Liver (tissue), 9 donors: ENCODE measurements around the gene ZER1. TPM values are rescaled to one million over a fixed set of nuclear protein-coding genes. Genes with fewer than 3 reads are reported as not detected.
A peak's percentile ranks its signal among the peaks of the same experiment; 100 is the strongest.

Source experiments
- DNase-seq: peaks from one replicate; pipeline ENCODE4 v3.0.0-alpha.2; 2017; ENCODE audit warnings: low spot score
- H3K27ac ChIP-seq, 2 donors: one replicate each; pipeline ENCODE4 v1.7.0; 2013; ENCODE audit warnings: inconsistent platforms in 2 of 2, low read length in 2 of 2, control low read depth in 1 of 2, low read depth in 1 of 2, mild to moderate bottlenecking in 1 of 2
- H3K27me3 ChIP-seq, 4 donors: one replicate each; pipeline versions ENCODE4 v1.6.1 to v1.7.0; 2013; ENCODE audit warnings: low read length in 3 of 4, inconsistent platforms in 1 of 4, mild to moderate bottlenecking in 1 of 4, moderate library complexity in 1 of 4; ENCODE audit not compliant: control insufficient read depth in 4 of 4, insufficient read depth in 4 of 4
- H3K36me3 ChIP-seq, 4 donors: one replicate each; pipeline versions ENCODE4 v1.6.1 to v1.7.0; 2013; ENCODE audit warnings: low read length in 3 of 4, mild to moderate bottlenecking in 3 of 4, low read depth in 1 of 4, moderate library complexity in 1 of 4; ENCODE audit not compliant: control insufficient read depth in 4 of 4, insufficient read depth in 3 of 4
- H3K4me1 ChIP-seq, 4 donors: one replicate each; pipeline versions ENCODE4 v1.6.1 to v1.7.0; 2013; ENCODE audit warnings: low read length in 3 of 4, mild to moderate bottlenecking in 3 of 4, moderate library complexity in 1 of 4; ENCODE audit not compliant: control insufficient read depth in 4 of 4, insufficient read depth in 4 of 4
- H3K4me3 ChIP-seq, 3 donors: one replicate each; pipeline versions ENCODE4 v1.6.1 to v1.7.0; 2013; ENCODE audit warnings: low read length in 3 of 3, control low read depth in 1 of 3, low read depth in 1 of 3, mild to moderate bottlenecking in 1 of 3
- H3K9ac ChIP-seq, 2 donors: one replicate each; pipeline ENCODE4 v1.7.0; 2013; ENCODE audit warnings: low read length in 2 of 2, mild to moderate bottlenecking in 2 of 2, moderate library complexity in 2 of 2, control low read depth in 1 of 2, low read depth in 1 of 2
- H3K9me3 ChIP-seq, 4 donors: one replicate each; pipeline versions ENCODE4 v1.6.1 to v1.7.0; 2013; ENCODE audit warnings: low read length in 3 of 4; ENCODE audit not compliant: control insufficient read depth in 4 of 4
- EGR1 ChIP-seq, 2 donors: IDR thresholded peaks; 2 replicates each; pipeline ENCODE4 v1.6.1; 2016 to 2018; ENCODE audit warnings: antibody characterized with exemption in 2 of 2, low read depth in 2 of 2
- GABPA ChIP-seq, 2 donors: IDR thresholded peaks in 1 of 2; conservative IDR thresholded peaks in 1 of 2; 2 replicates each; pipeline ENCODE4 v1.6.1; 2016; ENCODE audit warnings: antibody characterized with exemption in 2 of 2, mild to moderate bottlenecking in 1 of 2, moderate library complexity in 1 of 2
- HNF4A ChIP-seq, 2 donors: conservative IDR thresholded peaks; 2 replicates each; pipeline ENCODE4 v1.6.1; 2016; ENCODE audit warnings: antibody characterized with exemption in 2 of 2, mild to moderate bottlenecking in 2 of 2
- HNF4G ChIP-seq: IDR thresholded peaks from 2 replicates; pipeline ENCODE4 v1.6.1; 2016; ENCODE audit warnings: antibody characterized with exemption
- JUND ChIP-seq, 2 donors: IDR thresholded peaks; 2 replicates each; pipeline ENCODE4 v1.6.1; 2016; ENCODE audit warnings: antibody characterized with exemption in 2 of 2
- RAD21 ChIP-seq, 2 donors: IDR thresholded peaks; 2 replicates each; pipeline ENCODE4 v1.6.1; 2016; ENCODE audit warnings: antibody characterized with exemption in 2 of 2, mild to moderate bottlenecking in 2 of 2
- RXRA ChIP-seq, 2 donors: IDR thresholded peaks; 2 replicates each; pipeline ENCODE4 v1.6.1; 2017 to 2018; ENCODE audit warnings: antibody characterized with exemption in 2 of 2, mild to moderate bottlenecking in 1 of 2
- SP1 ChIP-seq: IDR thresholded peaks from 2 replicates; pipeline ENCODE4 v1.6.1; 2018; ENCODE audit warnings: antibody characterized with exemption, mild to moderate bottlenecking
- TAF1 ChIP-seq: conservative IDR thresholded peaks from 2 replicates; pipeline ENCODE4 v1.6.1; 2016; ENCODE audit warnings: antibody characterized with exemption, mild to moderate bottlenecking
- YY1 ChIP-seq: IDR thresholded peaks from 2 replicates; pipeline ENCODE4 v1.6.1; 2016; ENCODE audit warnings: antibody characterized with exemption, mild to moderate bottlenecking
- WGBS: extraction: QIAGEN DNeasy Blood & Tissue Kit; methylation state at CpG from one replicate; pipeline ENCODE4 v1.1.7; 2013; 5-methylcytosine and 5-hydroxymethylcytosine counted together
- polyA plus RNA-seq, 2 donors: library from polyadenylated mRNA; stranded (reverse) in 1 of 2; unstranded in 1 of 2; fragments of 200-250 nt in 1 of 2; fragments of >200 nt in 1 of 2; fragmentation: Nextera tagmentation in 1 of 2; extraction: Ambion mirVana in 1 of 2; gene quantifications; one replicate each; pipeline versions ENCODE4 v1.2.1 to v1.2.3, GENCODE V29; 2013 to 2015
- total RNA-seq, 2 donors: library from RNA; depleted of rRNA; stranded (reverse); fragments of >200 nt; gene quantifications; one replicate each; pipeline ENCODE4 v1.2.3, GENCODE V29; 2014
- TF ChIP-seq, protein P1 (sequence below): IDR thresholded peaks from 2 replicates; pipeline ENCODE4 v1.6.1; 2016; ENCODE audit warnings: antibody characterized with exemption
- TF ChIP-seq, protein P2 (sequence below): IDR thresholded peaks from 2 replicates; pipeline ENCODE4 v1.6.1; 2016; ENCODE audit warnings: antibody characterized with exemption, mild to moderate bottlenecking
- TF ChIP-seq, protein P3 (sequence below): fragments of 150-350 bp; IDR thresholded peaks from 2 replicates; pipeline ENCODE4 v1.5.1; 2017; ENCODE audit warnings: improper control_type of control experiment, low read depth, low read length; ENCODE audit not compliant: missing input control
- TF ChIP-seq, protein P4 (sequence below): IDR thresholded peaks from 2 replicates; pipeline ENCODE4 v1.6.1; 2016; ENCODE audit warnings: antibody characterized with exemption
- TF ChIP-seq, protein P5 (sequence below): IDR thresholded peaks from 2 replicates; pipeline ENCODE4 v1.6.1; 2016; ENCODE audit warnings: antibody characterized with exemption
- donor health status: healthy.
- donor health status: healthy.
- donor health status: healthy.
- donor health status: healthy.
- donor health status: healthy.

ZER1 gene
- total and polyA plus RNA-seq, 4 donors, result 7.6 to 29.1 (median 15.8) TPM

DNA sequence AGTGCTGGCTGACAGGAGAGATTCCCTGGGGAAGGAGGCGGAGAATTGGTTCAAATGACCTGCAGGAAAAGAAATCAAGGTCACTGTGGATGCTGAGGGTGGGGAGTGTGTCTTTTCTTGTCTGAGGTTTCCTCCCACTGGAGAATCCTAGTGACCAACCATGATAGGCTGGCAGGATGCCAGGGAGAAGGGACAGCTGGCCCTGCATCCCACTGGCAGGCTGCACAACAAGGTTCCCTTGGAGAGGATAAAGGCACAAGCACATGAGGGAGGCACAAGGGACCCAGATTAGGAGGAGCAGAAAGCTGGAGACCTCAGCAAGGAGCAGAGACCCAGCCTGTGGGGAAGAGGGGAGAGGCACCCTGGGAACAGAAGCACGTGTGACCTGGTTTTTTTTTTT, 36.4 kb downstream of the ZER1 start:
- no peaks in the 10 kb centered on the region for H3K4me1 ChIP-seq
- TF ChIP-seq JUND (IDR thresholded peaks at IDR 0.05), result no peak
- no peak for TF ChIP-seq EGR1 (IDR thresholded peaks at IDR 0.05; ENCODE audit: low read depth in 2 of 2)
- TF ChIP-seq HNF4G, result no peak
- no peak for TF ChIP-seq RXRA (IDR thresholded peaks at IDR 0.05)
- TF ChIP-seq, protein P1, sequence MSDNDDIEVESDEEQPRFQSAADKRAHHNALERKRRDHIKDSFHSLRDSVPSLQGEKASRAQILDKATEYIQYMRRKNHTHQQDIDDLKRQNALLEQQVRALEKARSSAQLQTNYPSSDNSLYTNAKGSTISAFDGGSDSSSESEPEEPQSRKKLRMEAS, result no peak
- TF ChIP-seq TAF1, result no peak
- TF ChIP-seq, protein P2, sequence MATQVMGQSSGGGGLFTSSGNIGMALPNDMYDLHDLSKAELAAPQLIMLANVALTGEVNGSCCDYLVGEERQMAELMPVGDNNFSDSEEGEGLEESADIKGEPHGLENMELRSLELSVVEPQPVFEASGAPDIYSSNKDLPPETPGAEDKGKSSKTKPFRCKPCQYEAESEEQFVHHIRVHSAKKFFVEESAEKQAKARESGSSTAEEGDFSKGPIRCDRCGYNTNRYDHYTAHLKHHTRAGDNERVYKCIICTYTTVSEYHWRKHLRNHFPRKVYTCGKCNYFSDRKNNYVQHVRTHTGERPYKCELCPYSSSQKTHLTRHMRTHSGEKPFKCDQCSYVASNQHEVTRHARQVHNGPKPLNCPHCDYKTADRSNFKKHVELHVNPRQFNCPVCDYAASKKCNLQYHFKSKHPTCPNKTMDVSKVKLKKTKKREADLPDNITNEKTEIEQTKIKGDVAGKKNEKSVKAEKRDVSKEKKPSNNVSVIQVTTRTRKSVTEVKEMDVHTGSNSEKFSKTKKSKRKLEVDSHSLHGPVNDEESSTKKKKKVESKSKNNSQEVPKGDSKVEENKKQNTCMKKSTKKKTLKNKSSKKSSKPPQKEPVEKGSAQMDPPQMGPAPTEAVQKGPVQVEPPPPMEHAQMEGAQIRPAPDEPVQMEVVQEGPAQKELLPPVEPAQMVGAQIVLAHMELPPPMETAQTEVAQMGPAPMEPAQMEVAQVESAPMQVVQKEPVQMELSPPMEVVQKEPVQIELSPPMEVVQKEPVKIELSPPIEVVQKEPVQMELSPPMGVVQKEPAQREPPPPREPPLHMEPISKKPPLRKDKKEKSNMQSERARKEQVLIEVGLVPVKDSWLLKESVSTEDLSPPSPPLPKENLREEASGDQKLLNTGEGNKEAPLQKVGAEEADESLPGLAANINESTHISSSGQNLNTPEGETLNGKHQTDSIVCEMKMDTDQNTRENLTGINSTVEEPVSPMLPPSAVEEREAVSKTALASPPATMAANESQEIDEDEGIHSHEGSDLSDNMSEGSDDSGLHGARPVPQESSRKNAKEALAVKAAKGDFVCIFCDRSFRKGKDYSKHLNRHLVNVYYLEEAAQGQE, result no peak
- TF ChIP-seq YY1, result no peak
- no peak for TF ChIP-seq HNF4A (conservative IDR thresholded peaks at IDR 0.05)
- H3K4me3 ChIP-seq, result no peak overlapping the region
- no peak for DNase-seq
- H3K9me3 ChIP-seq, result no peaks in the 10 kb centered on the region
- H3K9ac ChIP-seq, result no peak overlapping the region
- H3K36me3 ChIP-seq, result peaks cover 10 to 52% (median 37%) of the 10 kb centered on the region in 4 donors
- H3K27me3 ChIP-seq, result no peaks in the 10 kb centered on the region
- WGBS, result 86% methylated on average over 2 of the region's 2 CpGs
- H3K27ac ChIP-seq, result no peak overlapping the region

DNA sequence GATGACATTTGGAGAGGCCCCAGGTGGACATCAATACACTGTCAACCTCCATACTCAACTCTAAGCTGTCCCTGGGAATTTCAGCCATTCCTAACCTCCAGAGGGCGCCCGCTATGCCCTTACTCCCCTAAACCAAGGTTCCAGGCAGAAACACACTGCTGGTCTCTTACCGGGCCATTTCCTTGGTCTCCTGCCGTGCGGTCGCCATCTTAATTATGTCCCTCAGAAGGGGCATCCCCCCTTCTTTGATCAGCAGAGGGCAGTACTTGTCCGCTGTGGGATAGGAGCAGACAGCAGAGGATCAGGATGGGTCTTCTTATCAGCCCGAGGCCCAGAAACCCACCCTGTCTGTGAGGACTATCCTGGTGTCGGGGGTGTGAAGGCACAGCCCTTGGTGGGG, 38.5 kb downstream of the ZER1 start:
- H3K9me3 ChIP-seq, result no peaks in the 10 kb centered on the region
- no peak overlapping the region for H3K9ac ChIP-seq
- no peak overlapping the region for H3K4me3 ChIP-seq
- H3K27ac ChIP-seq, result no peak overlapping the region
- H3K27me3 ChIP-seq, result no peaks in the 10 kb centered on the region
- peaks cover 11 to 48% (median 27%) of the 10 kb centered on the region in 4 donors for H3K36me3 ChIP-seq
- H3K4me1 ChIP-seq, result no peaks in the 10 kb centered on the region
- TF ChIP-seq YY1 (peak; percentile 92), JUND (IDR thresholded peaks at IDR 0.05) (no peak), RXRA (IDR thresholded peaks at IDR 0.05) (peak in 1 of 2 donors; percentile 51), SP1 (no peak), GABPA (IDR thresholded peaks at IDR 0.05 in 1 of 2, conservative IDR thresholded peaks at IDR 0.05 in 1 of 2) (no peak), EGR1 (IDR thresholded peaks at IDR 0.05; ENCODE audit: low read depth in 2 of 2) (no peak), HNF4G (no peak), TAF1 (no peak), HNF4A (conservative IDR thresholded peaks at IDR 0.05) (peak; percentile 9 to 33), RAD21 (IDR thresholded peaks at IDR 0.05) (peak; percentile 88 to 91)
- TF ChIP-seq, protein P1, result no peak
- TF ChIP-seq, protein P3, sequence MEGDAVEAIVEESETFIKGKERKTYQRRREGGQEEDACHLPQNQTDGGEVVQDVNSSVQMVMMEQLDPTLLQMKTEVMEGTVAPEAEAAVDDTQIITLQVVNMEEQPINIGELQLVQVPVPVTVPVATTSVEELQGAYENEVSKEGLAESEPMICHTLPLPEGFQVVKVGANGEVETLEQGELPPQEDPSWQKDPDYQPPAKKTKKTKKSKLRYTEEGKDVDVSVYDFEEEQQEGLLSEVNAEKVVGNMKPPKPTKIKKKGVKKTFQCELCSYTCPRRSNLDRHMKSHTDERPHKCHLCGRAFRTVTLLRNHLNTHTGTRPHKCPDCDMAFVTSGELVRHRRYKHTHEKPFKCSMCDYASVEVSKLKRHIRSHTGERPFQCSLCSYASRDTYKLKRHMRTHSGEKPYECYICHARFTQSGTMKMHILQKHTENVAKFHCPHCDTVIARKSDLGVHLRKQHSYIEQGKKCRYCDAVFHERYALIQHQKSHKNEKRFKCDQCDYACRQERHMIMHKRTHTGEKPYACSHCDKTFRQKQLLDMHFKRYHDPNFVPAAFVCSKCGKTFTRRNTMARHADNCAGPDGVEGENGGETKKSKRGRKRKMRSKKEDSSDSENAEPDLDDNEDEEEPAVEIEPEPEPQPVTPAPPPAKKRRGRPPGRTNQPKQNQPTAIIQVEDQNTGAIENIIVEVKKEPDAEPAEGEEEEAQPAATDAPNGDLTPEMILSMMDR, result peak; percentile 53
- TF ChIP-seq, protein P4, sequence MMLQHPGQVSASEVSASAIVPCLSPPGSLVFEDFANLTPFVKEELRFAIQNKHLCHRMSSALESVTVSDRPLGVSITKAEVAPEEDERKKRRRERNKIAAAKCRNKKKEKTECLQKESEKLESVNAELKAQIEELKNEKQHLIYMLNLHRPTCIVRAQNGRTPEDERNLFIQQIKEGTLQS, result no peak
- TF ChIP-seq, protein P5, sequence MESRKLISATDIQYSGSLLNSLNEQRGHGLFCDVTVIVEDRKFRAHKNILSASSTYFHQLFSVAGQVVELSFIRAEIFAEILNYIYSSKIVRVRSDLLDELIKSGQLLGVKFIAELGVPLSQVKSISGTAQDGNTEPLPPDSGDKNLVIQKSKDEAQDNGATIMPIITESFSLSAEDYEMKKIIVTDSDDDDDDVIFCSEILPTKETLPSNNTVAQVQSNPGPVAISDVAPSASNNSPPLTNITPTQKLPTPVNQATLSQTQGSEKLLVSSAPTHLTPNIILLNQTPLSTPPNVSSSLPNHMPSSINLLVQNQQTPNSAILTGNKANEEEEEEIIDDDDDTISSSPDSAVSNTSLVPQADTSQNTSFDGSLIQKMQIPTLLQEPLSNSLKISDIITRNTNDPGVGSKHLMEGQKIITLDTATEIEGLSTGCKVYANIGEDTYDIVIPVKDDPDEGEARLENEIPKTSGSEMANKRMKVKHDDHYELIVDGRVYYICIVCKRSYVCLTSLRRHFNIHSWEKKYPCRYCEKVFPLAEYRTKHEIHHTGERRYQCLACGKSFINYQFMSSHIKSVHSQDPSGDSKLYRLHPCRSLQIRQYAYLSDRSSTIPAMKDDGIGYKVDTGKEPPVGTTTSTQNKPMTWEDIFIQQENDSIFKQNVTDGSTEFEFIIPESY, result no peak
- peak; percentile 79 for DNase-seq
- 45% methylated on average over 9 of the region's 9 CpGs for WGBS
